ENCODE results near the gene CNIH3.

The CNIH3 gene

GRCh38 chr1:224629965-224630364 lies 13.8 kb downstream of the CNIH3 start:
- H3K4me2 ChIP-seq (ENCODE audit: low read depth, low read length, poor library complexity, severe bottlenecking): no peak overlapping the region
- H3K9me3 ChIP-seq (ENCODE audit: insufficient read depth, low read length): no peaks in the 10 kb centered on the region
- H3F3A ChIP-seq (ENCODE audit: insufficient read depth): no peaks in the 10 kb centered on the region
- TF ChIP-seq CTCF (IDR thresholded peaks at IDR 0.05; ENCODE audit: insufficient read depth, low read length, poor library complexity, severe bottlenecking) (no peak), EZH2phosphoT487 (conservative IDR thresholded peaks at IDR 0.05; ENCODE audit: low read length) (no peak)
- H3K9ac ChIP-seq (ENCODE audit: low read length): no peak overlapping the region
- no peak overlapping the region for H3K27ac ChIP-seq (ENCODE audit: low read depth, low read length)
- no peaks in the 10 kb centered on the region for H3K36me3 ChIP-seq (ENCODE audit: low read length)
- no peaks in the 10 kb centered on the region for H3K79me2 ChIP-seq (ENCODE audit: insufficient read depth, low read length)
- H2AFZ ChIP-seq (ENCODE audit: low read depth, low read length, severe bottlenecking): no peak overlapping the region
- no peaks in the 10 kb centered on the region for H3K9me2 ChIP-seq (replicated peaks; ENCODE audit: insufficient read depth, low read length)
- no peaks in the 10 kb centered on the region for H4K20me1 ChIP-seq (ENCODE audit: low read depth, low read length)
- no peaks in the 10 kb centered on the region for H3K27me3 ChIP-seq (ENCODE audit: low read length)
- no peak overlapping the region for H3K4me3 ChIP-seq (ENCODE audit: insufficient read depth, low read length, poor library complexity, severe bottlenecking)

- Histone ChIP-seq H3K79me2 (ENCODE audit: insufficient read depth, low read length) (no peaks in the 10 kb centered on the region), H3K27ac (ENCODE audit: low read depth, low read length) (no peak overlapping the region), H3K9me3 (ENCODE audit: insufficient read depth, low read length) (no peaks in the 10 kb centered on the region), H2AFZ (ENCODE audit: low read depth, low read length, severe bottlenecking) (no peak overlapping the region), H3K4me2 (ENCODE audit: low read depth, low read length, poor library complexity, severe bottlenecking) (no peak overlapping the region), H4K20me1 (ENCODE audit: low read depth, low read length) (no peaks in the 10 kb centered on the region), H3K36me3 (ENCODE audit: low read length) (no peaks in the 10 kb centered on the region), H3K9me2 (replicated peaks; ENCODE audit: insufficient read depth, low read length) (no peaks in the 10 kb centered on the region), H3K27me3 (ENCODE audit: low read length) (no peaks in the 10 kb centered on the region), H3K9ac (ENCODE audit: low read length) (no peak overlapping the region), H3F3A (ENCODE audit: insufficient read depth) (no peaks in the 10 kb centered on the region), H3K4me3 (ENCODE audit: insufficient read depth, low read length, poor library complexity, severe bottlenecking) (no peak overlapping the region)
- TF ChIP-seq EZH2phosphoT487 (conservative IDR thresholded peaks at IDR 0.05; ENCODE audit: low read length) (no peak), CTCF (IDR thresholded peaks at IDR 0.05; ENCODE audit: insufficient read depth, low read length, poor library complexity, severe bottlenecking) (no peak)
Observed at GRCh38 chr1:224631462-224632115, 15.5 kb downstream of the CNIH3 start.

GRCh38 chr1:224632381-224632871 lies 16.3 kb downstream of the CNIH3 start:
- no peak overlapping the region for H3K4me2 ChIP-seq (ENCODE audit: low read depth, low read length, poor library complexity, severe bottlenecking)

More at GRCh38 chr1:224632381-224632871, 16.3 kb downstream of the CNIH3 start:
- no peaks in the 10 kb centered on the region for H4K20me1 ChIP-seq (ENCODE audit: low read depth, low read length)
- H3K9me3 ChIP-seq (ENCODE audit: insufficient read depth, low read length): no peaks in the 10 kb centered on the region
- H3K4me3 ChIP-seq (ENCODE audit: insufficient read depth, low read length, poor library complexity, severe bottlenecking): no peak overlapping the region
- no peak overlapping the region for H3K27ac ChIP-seq (ENCODE audit: low read depth, low read length)
- H3K9ac ChIP-seq (ENCODE audit: low read length): no peak overlapping the region
- no peaks in the 10 kb centered on the region for H3K9me2 ChIP-seq (replicated peaks; ENCODE audit: insufficient read depth, low read length)
- TF ChIP-seq EZH2phosphoT487 (conservative IDR thresholded peaks at IDR 0.05; ENCODE audit: low read length) (no peak), CTCF (IDR thresholded peaks at IDR 0.05; ENCODE audit: insufficient read depth, low read length, poor library complexity, severe bottlenecking) (no peak)
- H3K79me2 ChIP-seq (ENCODE audit: insufficient read depth, low read length): no peaks in the 10 kb centered on the region
- H3F3A ChIP-seq (ENCODE audit: insufficient read depth): no peaks in the 10 kb centered on the region
- no peaks in the 10 kb centered on the region for H3K27me3 ChIP-seq (ENCODE audit: low read length)
- no peak overlapping the region for H2AFZ ChIP-seq (ENCODE audit: low read depth, low read length, severe bottlenecking)
- no peaks in the 10 kb centered on the region for H3K36me3 ChIP-seq (ENCODE audit: low read length)
